ENCODE measurements around the gene CLDN4.

GRCh38 chr7:73870041-73870492, 39.3 kb downstream of the CLDN4 start:
- TF ChIP-seq CTCF (IDR thresholded peaks at IDR 0.05) (no peak), POLR2A (IDR thresholded peaks at IDR 0.05) (no peak)

Data from adrenal gland (tissue), 5 donors.